GM13976 (cell line): Measurements from ENCODE around the gene CMC4.

Source experiments
- DNase-seq: peaks from one replicate; pipeline ENCODE4 v3.0.0; 2012; ENCODE audit warnings: low spot score
- CTCF ChIP-seq: IDR thresholded peaks from 2 replicates; pipeline ENCODE4 v1.5.1; 2012; ENCODE audit warnings: borderline replicate concordance, mild to moderate bottlenecking; ENCODE audit not compliant: insufficient read depth; ENCODE audit errors: extremely low read depth, missing control alignments, control extremely low read depth
- in situ Hi-C: fragments of 300-500 bp; cut with MboI; formaldehyde crosslinking; loops from one replicate; pipeline ENCODE4 v1.12.0; 2022; ENCODE audit warnings: low sequenced_read_pairs, mixed read lengths, inconsistent platforms; ENCODE audit not compliant: unreplicated experiment

Gene CMC4

GRCh38 chrX:155069414-155069813 lies 1.5 kb downstream of the CMC4 start:
- DNase-seq = no peak
- no peak for TF ChIP-seq CTCF
- in situ Hi-C loops = no loop called here

DNA sequence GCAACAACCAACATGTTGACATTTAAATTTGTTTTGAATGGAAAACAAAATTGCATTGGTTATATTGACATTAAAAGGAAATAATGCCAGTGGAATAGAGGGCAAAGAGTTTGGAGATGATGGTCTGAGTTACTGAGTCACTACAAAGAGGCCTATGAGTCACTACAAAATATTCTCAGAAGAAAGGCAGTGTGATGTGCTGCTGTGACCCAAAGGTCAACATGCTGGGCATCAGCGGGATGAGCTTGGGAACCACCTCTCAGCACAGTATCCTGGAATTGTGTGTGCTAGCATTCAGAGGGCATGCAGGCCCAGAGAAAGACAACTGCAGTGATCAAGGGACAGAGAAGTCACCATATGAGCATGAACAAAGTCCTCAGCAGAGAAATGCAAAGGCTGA lies 2.8 kb downstream of the CMC4 start:
- DNase-seq = no peak
- in situ Hi-C loops = no loop called here
- no peak for TF ChIP-seq CTCF

GRCh38 chrX:155065035-155065734 lies 5.8 kb downstream of the CMC4 start:
- TF ChIP-seq CTCF = no peak
- in situ Hi-C loops = no loop called here
- no peak for DNase-seq

DNA sequence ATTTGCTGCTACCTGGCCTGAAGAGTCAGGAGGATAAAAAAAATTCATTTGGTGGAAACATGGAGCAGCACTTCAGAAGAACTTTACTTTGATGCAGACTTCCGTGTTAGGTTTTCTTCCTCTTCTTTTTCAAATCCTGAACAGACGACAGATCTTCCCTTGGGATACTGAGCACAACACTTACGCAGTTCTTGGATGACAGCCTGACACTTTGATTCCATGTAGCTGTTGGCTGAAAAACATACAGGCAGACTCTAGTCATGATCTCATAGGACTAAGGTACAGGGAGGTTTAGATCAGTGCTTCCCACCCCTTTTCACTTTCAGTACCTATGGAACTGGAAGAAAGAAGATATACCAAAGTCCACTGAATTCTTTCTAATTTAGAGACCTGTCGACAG lies 9.2 kb downstream of the CMC4 start:
- DNase-seq = no peak
- no peak for TF ChIP-seq CTCF
- in situ Hi-C loops = no loop called here

- TF ChIP-seq CTCF = peak; percentile 81
- DNase-seq = peak; percentile 47
- in situ Hi-C loops = loop anchor here (10.0 kb wide), 1 partner anchor 62 kb away; no protein-coding TSS in a partner anchor
Measured at GRCh38 chrX:155056877-155057792, 13.8 kb downstream of the CMC4 start.

- no peak for DNase-seq
- in situ Hi-C loops = loop anchor here (10.0 kb wide), 1 partner anchor 62 kb away; no protein-coding TSS in a partner anchor
- no peak for TF ChIP-seq CTCF
Measured at GRCh38 chrX:155056471-155056870, 14.5 kb downstream of the CMC4 start.
